Fibroblast of skin of back (primary cell): ENCODE results near the gene MPIG6B. TPM values are rescaled to one million over a fixed set of nuclear protein-coding genes. Genes with fewer than 3 reads are reported as not detected.
A peak's percentile ranks its signal among the peaks of the same experiment; 100 is the strongest.

ENCODE experiments used
- DNase-seq: peaks from one replicate; pipeline ENCODE4 v3.0.0-alpha.2; 2013
- polyA plus RNA-seq, 2 experiments: library from polyadenylated mRNA; unstranded; fragments of 120-200 nt; gene quantifications; one replicate each; pipeline ENCODE4 v1.2.1, GENCODE V29; 2013; ENCODE audit not compliant: insufficient read length in 2 of 2

The MPIG6B gene, protein sequence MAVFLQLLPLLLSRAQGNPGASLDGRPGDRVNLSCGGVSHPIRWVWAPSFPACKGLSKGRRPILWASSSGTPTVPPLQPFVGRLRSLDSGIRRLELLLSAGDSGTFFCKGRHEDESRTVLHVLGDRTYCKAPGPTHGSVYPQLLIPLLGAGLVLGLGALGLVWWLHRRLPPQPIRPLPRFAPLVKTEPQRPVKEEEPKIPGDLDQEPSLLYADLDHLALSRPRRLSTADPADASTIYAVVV
- polyA plus RNA-seq (2013, experiment 1 of 2; ENCODE audit: insufficient read length): 0.18 TPM
- polyA plus RNA-seq (2013, experiment 2 of 2; ENCODE audit: insufficient read length): not detected

DNA sequence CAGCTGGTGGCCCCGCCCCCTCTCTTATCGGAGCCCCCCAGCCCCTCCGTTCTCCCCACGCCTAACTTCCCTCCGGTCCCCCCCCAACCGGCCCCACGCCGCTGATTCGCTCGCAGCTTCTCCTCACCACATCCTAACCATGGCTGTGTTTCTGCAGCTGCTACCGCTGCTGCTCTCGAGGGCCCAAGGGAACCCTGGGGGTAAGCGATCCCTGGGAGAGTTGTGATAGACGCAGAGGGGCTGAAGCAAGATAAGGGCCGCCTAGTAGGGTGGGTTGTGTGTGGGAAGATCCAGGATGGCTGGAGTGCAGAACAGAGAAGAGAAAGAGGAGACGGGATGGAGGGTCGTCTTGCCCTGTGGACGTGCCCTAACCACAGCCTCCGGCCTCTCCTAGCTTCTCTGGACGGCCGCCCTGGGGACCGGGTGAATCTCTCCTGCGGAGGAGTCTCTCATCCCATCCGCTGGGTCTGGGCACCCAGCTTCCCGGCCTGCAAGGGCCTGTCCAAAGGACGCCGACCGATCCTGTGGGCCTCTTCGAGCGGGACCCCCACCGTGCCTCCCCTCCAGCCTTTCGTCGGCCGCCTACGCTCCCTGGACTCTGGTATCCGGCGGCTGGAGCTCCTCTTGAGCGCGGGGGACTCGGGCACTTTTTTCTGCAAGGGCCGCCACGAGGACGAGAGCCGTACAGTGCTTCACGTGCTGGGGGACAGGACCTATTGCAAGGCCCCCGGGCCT is at the start of gene MPIG6B:
Gene MPIG6B, plus strand, starts transcription at position 129 of the 735 bp plus-strand sequence. Its CDS starts 11 bp downstream, at position 140.
- DNase-seq: no peak

DNA sequence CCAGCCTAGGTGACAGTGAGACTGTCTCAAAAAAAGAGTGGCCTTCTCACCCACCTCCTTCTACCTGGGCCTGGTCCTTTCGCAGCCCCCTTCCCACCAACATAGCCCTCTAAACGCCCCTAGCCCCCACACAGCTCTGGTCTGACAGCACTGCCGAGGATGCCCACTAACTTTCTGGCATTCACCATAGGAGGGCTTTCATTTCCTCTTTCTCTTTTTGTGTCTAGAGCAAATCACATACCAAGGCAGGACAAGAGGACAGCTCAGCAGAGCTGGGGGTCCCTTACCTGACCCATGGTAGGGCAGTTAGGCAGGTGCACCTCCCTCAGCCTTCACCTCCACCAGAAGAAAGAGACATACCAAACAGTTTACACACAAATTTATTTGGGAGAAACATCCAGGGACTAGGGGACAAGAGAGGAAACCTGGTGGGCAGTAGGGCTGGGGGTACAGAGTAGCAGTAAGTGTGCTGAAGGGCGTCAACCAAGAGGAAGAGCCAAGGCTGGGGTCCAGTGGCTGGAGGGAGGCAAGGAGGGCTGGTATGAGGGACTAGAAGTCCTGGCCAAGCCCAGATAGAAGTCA is 46.8 kb upstream of the MPIG6B start:
- no peak for DNase-seq

DNA sequence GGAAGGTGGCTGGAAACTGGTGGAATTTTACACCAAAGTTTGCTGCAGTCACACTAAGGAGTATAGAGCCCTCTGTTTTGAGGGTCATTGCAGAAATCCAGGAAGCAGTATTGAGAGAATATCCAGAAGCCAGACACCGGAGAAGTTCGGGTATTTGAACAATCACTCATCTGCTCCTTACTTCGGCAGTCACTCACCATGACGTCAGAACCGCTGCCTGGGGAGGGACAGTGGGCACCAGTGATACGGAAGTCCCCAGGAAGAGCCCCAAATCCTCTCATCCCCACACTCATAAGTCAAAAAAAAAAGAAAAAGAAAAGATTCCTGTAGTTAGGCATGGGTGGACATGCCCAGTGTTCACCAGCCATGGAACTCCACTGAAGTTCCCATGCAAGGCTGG is 46.3 kb upstream of the MPIG6B start:
- DNase-seq: no peak

DNA sequence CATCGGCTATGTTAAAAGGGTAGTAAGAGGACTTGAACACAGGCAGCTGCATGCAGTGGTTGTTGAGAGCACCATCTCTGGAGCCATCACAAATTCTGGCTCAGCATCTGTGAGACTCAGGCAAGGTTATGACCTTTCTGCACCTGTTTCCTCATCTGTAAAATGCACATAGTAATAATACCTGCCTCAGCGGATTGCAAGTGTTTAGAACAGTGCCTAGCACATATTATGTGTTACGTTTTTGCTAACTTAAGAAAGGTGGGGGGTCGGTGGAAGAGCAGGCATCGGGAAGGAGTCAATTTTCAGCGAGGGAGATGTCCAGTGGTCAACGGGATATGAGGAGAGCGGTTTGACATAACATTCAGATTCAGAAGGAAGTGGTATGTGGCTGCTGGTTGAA is 45.2 kb upstream of the MPIG6B start:
- DNase-seq: no peak

DNA sequence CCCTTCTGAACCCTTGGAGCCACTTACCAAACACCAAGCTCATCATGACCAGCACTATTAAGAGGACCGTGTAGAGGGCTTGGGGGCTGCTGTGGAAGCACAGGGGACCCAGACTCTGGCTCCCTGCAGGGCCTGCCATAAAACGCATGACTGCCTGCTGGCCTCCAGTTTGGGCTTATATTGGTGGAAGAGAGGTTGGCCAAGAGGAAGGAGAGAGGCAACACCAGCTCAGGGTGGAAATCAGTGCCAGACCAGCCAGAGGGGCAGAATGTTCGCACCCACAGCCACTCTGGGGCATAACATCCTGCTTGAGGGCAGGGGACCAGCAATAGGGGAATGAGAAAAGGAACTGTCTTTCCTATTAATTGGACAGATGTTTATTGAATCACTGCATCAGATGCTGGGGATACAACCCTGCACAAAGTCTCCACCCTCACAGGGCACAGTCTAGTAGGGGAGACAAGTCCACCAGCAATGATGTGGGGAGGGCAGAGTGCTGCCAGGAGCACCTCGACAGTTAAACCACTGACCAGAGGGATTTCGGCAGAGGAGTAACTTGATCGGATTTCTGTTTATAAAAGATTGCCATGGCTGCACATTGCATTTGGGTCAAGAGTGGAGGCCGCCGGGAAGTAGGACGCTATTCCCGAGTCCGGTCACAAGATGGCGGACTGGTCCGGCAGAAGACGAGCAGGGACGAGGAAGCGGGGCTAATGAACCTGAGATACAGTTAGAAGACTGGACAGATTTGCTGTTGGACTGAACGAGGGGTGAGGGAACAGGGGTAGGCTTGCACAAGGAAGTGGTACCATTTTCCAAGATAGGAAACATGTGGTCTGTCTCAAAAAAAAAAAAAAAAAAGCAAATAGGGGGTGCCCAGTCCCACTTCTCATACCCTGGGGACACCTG is 42.7 kb upstream of the MPIG6B start, which contains the start of gene LY6G5C:
Gene LY6G5C, minus strand, starts transcription at position 842 of the 909 bp plus-strand sequence. Its CDS starts 694 bp downstream, at position 148.
- DNase-seq: peak; percentile 80

DNA sequence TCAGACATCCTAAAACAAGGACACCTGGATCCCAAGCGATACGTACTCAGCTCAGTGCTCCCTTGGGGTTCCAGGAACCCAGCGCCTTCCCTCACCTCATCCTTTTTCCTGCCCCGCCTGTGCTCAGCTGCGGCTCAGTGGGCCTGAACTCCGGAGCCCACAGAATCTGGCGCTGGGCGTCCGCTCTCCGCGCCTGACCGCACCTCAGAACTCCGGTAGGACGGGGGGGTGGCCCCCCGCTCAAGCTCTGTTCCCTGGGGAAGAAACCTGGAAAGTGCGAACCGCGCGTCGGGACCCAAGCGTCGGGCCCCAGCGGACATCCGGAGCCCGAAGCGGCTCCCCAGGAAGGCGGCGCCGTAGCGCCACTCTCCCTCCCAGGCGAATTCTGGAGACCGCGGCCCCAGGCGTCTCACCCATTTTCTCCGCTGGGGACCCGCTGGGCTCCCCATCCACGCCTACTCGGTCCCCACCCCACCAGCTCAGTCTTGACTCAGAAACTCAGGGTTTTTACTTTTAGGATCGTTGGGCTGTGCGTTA is 42.0 kb upstream of the MPIG6B start:
- DNase-seq: peak; percentile 50

DNA sequence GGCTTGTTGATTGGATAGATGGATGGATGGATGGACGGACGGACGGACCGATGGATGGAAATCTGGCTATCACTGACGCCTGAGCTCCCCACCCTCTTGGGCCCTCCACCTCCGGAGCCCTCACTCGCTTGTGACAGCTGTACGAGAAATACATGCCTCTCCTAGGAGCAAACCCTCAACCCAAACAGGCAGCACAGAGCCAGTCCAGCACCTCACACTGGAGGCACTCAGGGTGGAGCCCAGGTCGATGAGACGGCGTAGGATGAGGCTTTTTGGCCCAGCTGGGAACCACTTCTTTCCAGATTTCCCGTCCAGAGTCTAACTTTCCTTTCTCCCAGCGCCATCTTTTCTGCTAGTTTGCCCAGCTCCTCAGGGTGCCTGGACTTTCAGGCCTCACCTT is 39.6 kb upstream of the MPIG6B start:
- no peak for DNase-seq

DNA sequence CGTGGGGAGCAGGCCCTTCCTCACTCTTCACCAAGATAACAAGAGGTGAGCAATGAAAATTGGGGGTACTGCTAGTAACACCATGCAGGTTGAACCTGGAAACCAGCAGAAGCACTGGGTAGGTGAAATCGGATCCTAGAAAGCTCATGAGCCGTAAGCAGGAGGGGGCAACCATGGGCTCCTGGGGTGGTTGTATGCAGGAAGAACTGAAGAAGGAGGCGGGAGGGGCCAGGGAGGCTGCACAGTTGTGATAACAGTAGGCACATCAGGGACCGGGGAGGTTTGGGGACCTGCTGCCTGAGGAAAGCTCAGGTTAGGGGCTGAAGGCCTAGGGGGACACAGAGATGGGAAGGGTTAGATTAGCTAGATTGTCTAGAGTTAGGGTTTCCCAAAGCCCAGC is 36.7 kb upstream of the MPIG6B start:
- no peak for DNase-seq

DNA sequence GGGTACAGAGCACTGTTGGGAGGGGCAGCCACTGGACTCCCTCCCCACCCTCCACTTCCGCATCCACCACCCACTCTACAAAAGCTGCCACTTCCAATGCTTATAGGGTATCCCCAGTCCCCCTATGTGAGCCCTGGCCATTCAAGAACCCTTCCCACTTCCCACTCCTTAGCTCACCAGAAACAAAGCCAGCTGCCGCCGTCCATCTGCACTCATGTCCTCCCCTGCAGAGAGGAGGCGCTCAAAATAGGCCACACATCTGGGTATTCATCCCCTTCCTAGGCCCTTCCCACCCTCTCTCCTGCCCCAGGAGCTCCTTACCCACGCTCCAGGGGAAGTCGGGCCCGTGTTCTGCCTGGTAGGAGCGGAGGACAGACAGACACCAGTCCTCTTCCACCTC is 35.9 kb upstream of the MPIG6B start:
- DNase-seq: no peak

DNA sequence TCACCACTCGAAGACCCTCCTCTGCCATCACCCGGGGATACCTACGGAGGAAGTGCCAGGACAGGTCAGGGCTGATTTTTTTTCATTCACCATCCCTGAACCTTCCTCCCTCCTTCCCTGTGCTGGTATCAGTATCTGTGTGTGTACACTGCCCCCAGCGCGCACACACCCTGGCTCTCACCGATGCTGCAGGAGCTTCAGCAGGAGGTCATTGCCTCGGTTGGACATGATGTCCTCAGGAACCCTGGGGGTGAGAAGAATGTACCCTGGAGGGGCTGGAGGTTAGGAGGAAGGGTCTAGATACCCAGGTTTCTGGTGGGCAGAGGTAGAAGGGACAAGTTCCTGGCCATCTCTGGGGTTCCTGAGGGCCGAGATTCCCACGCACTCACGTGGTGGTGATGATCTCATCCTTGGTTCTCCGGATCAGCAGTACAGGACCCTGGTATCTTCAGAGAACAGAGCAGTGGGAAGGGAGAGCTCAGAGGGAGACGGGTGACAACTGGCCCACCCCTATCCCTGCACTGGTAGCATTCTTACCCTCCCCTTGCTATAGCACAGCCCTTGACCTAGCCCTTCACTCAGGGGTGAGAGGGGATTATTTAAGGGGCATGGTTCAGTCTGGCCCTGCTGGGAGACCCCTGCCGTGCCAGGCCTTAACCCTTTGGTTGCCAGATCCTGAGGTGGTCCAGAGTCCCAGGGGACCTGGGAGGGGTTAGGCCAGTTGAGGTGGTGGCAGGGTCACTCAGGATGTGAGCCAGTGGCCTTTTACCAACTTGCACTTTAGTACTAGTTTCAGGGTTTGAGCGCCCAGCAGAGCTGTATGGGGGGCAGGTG is 35.1 kb upstream of the MPIG6B start:
- no peak for DNase-seq

DNA sequence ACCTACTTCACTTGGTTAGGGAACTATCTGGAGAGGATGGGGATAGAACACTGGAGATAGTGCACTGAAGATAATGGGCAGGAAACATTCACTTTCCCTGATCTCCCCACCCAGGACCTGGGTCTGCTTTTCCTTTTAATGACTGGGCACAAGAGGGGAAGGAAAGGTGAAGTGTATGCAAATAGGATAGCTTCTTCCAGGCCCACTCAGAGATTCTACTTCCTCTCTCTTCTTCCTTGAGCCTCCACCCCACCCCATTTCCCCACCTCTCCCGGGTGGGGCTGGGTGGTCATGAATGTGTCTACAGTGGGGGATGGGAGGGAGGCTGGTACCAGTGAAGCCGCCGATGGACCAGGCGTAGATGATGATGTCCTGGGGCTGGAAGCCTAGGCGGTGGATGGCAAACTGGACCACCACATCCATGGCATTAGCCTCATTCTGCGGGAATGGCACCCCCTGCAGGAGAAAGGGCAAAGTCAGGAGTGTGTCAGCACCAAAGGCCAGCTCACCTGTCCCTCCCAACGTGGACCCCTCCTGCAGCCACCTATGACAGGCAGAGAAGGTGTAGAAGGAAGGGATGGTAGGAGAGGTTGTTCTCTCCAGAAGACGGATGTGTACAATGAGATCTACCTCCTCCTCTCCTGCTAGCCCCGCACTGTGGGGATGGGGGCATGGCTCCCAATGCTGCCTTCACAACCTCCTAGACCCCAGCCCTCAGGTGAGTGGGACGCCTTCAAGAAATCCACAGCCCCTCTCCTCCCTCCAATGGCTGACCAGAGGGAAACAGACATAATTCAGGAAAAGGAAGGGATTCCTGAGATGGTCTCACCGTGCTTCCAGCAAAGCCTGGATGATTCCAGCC is 33.7 kb upstream of the MPIG6B start:
- DNase-seq: no peak

DNA sequence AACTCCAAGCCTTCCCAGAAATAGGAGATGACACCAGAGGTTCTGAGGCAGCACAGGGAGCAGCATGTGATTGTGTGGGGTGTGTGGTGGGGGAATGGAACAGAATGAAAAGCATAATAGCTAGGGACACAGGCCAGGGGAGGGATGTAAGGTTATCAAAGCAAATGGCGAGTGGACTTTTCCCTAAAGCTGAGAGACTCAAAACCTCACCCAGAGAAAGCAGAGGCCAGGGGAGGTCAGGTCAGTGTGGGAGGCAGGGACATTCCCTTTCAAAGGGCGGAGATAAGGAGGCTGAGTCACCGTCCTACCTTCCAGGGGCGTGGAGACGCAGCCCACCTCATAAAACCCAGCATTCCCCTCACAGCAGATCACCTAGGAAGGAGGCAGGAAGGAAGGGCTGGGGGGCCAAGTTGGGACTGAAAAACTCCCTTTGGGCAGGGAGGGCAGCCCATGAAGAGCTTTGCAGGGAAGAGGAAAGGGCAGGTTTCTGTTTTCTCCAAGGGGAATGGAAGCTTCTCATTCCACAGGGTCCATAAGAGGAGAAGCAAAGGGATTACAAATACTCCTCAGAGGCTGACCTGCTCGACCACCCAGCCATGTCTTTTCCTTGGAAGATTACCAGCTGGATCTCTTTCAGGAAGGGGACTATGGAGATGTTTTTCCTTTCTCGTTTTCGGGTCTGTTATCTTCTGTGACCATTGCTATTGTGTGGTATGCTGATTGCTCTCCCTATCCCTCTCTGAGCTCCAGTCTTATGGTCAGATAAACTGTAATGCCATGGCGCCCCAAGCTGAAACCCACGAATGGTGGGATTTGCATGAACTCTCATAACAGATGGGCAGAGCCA is 32.7 kb upstream of the MPIG6B start:
- no peak for DNase-seq

DNA sequence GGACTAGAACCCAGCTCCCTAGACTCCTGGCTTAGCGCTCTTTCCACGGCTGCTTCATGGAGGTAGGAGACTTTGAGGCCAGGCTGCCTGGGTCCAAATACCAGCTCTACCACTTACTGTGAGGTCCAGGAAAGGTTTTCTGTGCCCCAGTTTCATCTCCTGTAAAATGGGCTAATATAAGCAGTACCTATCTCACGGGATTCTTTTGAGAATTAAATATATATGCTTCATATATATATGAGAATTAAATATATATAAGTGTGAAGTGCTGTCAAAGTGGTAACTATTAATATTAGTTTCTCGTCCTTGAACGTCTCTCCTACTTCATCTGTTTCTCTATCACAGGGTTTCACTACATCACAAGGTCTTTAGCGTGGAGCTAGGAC is 32.1 kb upstream of the MPIG6B start:
- no peak for DNase-seq

DNA sequence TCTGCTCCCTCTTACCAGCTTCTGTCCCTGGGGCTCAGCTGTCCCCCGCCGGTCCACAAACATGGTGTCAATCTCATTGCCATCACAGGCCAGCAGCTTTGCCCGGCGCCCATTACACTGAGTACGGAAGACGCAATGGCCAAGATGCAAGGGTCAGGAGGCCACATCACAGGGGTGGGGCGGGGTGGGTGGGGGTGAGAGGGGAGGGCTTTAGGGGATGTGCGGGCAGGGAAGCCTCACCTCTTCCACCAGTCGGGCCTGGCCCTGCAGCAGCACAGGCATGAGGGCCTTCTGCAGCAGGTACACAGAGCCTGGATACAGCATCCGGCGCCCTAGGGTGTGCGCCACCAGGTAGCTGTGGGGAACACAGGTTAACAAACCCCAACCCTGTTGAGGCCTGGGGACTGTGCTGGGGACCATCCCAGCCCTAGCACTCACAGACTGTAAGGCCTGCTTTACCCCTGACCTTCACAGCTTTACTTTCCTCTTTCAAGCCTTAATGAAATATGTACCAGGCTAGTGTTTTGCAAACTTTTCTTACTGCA is 31.5 kb upstream of the MPIG6B start:
- DNase-seq: no peak

DNA sequence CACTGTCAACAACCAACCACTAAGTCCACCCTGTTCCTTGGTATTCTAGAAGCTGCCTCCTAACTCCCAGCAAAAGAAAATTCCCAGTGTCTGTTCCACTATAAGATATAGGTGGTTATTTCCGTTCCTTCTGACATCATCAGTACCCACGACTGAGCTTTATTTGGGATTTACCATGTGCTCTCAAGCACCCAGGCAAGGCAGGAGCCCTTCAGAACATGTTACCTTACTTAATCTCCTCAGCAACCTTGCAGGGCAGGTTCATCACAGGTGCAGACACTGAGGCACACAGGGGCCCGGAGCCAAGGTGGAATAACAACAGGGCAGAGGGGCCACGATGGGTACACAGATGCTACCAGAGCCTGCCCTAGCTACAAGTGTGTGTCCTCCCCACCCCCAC is 30.8 kb upstream of the MPIG6B start:
- DNase-seq: no peak

DNA sequence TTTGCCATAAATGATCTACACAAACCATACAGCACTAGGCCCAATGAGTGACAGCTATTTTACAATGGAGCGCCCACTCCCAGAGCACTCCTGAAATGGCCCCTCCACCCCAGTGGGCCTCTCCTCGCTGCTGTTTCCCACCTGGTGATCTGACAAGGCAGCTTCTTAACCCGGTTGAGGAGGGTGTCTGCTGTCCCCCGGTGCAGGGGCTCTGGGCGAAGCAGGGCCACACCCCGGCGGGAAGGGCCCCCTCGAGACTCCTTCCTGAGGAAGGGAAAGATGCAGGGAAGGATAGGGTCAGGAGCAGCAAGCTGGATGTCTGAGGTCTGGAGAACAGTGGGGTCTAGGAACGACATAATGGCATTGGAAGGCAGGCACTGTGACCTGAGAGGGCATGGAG is 30.3 kb upstream of the MPIG6B start:
- no peak for DNase-seq

DNA sequence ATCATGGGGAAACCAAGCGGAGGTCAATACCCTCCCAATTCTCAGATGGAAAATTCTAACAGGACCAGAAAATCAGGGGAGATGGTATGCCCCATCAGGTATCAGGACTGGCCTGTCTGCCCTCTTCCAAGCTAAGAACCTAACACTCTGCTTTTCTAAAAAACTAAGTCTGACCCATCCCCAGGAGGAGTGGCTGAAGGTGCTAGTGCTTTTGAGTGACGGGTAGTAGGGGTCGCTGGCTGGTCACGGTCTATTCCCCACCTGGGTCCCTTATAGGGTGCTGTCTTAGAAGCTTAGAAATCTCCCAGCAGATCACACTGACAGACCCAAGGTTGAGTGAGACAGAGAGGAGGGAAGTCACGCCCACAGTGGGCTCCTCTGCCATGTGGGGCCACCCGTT is 29.6 kb upstream of the MPIG6B start:
- no peak for DNase-seq

DNA sequence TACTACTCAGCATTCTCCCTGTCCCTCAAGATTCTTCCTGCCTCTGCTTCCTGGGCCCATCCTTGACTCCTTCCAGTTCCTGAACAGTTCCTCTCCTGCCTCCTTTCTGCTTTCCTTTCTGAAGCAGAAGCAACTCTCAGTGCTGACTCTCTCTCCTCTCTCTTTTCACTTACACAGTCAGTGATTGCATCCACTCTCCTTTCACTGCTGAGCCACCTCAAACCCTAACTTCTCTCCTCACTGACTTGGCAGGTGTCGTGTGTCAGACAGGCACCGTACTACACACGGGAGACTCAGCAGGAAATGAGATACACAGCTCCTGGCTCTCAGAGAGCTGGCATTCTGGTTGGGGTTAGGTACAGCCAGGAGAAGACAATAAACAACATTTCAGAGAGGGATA is 25.6 kb upstream of the MPIG6B start:
- no peak for DNase-seq

DNA sequence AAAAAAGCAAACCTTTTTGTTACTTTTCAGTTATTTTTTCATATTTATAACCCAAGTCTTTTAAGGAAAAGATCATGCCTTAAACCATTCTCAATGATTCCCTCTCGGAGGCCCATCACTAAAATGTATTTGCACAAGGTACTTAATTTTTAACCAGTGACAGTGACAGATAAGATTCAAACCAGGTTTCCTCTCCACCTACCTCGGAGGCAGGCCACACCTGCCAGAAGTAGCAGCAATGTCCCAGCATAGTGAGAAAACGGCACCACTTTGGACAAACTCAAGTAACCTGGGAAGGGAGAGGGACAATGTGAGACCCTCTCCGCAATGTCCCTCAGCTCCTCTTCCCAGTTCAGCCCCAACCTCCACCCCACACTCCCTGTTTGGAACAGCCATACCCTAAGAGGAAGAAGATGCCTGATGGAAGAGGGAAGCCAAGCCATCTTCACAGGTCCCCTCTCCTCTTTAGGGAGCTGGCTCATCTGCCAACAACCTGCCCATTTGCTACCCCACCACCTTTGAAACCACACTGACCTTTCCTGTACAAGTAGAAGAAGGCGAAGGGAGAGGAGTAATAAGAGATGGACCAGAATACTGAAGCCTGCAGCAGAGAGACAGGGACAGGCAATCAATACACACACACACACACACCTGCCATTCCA is 22.3 kb upstream of the MPIG6B start:
- no peak for DNase-seq
